Activated T-cell treated with anti-CD3 and anti-CD28 coated beads for 1 hour (primary cell): ENCODE results near the gene SLC39A11.
"Not testable (repeated sequence)": the region's sequence is repeated elsewhere in the genome, so short reads cannot be mapped to it uniquely, and the experiment has no call there.

Experiments used
- DNase-seq: peaks from one replicate; pipeline ENCODE4 v3.0.0-alpha.2; 2020; ENCODE audit warnings: low read depth

The SLC39A11 gene

DNA sequence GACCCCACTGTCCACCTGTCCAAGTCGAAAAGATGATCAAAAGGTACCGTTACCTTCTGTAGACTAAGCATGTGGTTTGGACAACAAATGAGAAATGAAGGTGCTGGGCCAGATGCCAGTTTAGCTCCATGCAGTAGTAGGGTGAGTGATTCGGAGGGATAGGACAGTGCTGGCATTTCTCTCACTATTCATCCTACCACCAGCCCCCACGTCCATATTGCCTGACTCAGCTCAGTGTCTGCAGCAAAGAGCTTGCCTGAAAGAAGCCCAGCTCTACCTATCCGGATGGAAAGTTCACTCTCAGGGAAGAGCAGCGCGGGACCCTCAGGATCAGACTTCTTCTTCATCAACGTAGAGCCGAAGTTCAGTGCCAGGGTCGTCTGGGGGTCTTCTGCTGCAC lies 145.0 kb downstream of the SLC39A11 start:
- no peak for DNase-seq

DNA sequence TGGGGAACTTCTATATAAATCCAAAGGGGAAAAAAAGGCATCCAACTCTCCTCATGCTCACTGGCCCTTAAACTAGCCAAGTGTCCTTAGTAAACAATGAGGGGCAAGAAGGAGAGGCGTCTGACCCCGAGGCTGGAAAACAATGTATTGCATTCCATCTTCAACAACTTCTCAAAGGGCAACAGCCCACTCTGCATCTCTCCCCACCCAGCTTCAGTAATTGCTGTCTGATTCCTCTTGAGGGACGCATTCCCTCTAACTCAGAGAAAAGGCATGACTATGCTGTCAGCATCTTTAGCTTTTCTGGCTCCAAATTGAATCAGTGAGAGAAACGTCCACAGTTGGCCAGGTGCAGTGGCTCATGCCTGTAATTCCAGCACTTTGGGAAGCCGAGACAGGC lies 145.8 kb downstream of the SLC39A11 start:
- no peak for DNase-seq

DNA sequence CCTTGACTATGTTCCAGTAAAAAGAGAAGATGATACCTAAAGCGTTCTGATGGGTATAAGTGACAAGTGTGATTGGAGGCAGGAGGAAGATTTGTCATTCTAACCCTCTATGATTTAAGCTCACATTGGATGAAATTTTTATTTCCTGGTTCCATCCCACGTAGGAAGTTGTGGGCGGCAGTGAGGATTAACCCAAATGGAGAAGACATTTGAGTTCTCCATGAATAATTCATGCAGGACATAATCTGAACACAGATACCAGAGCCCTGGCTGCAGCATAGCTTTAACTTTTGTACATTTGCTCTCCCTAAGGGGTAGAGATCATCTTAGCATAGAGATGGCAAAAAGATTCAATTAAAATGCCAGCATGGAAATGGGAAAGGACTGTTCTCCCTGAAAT lies 146.3 kb downstream of the SLC39A11 start:
- DNase-seq = no peak

DNA sequence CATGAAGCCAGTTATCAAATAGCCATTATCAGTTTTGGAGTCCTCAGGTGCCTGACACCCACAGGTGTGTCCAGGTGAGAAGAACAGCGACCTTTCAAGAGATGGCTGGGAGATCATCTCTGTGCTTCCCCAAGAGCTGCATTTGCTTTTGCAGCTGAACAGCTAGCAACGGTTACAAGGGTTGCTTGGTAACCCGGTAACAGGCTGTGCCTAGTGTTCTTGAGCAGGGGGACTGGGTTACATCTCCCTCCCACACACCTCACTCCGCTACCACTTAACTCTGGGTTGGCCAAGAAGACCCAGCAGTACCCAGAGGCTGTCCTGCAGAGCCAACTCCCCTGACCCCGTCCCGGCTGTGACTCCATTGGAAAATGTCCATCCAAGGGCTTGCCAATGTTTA lies 147.0 kb downstream of the SLC39A11 start:
- no peak for DNase-seq

DNA sequence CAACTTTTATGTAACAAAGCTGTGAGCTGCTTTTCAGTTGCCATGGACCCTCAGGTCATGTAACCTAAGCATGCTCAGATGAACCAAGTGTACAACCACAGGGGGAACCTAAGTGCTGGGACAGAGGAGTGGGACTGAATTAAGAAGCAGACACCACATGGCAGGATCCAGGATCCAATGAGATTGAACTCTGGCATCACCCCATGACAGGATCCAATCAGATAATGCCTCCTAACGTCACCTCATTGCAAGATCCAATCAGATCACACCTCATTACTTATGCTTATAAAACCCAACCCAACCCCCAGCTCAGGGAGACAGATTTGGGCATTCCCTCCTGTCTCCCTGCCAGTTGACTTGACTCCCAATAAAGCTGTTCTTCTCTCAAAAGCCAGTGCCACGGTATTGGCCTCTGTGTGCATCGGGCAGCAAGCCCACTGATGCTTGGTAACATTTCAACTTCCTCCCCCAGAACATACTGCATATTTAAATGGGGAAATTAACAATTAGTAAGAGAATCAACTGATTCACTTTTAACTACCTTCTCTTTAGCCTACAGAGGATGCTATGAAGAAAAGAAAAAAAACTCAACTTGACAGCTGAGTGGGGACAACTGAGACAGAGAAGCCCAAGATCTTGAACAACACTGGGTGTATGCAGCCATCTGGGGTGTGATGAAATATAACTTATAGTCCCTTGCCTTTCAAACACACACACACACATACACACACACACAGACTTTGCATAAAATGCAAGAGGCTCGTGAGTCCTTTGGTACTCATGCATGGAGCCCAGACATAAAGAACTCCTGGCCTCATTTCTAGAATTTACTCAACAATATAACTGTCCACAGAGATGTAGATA lies 148.4 kb downstream of the SLC39A11 start:
- no peak for DNase-seq

DNA sequence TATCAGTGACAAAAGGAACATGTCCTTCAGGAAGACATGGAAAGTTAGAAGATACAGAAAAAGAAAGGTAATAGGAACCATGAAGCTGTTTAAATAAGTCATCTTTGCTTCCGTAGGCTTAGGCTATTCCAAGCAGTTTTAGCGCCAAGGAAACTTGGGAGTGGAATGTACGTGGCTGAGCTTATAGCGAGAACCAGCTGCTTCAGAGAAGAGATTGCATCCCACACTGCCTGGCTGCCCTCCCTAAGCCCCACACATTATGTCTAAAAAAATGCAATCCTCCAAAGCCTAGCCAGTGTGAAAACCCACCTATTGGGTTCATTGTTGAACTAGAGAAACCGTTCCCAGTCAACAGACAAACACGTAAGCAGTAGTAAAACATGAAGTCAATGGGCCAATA lies 149.9 kb downstream of the SLC39A11 start:
- DNase-seq = no peak

DNA sequence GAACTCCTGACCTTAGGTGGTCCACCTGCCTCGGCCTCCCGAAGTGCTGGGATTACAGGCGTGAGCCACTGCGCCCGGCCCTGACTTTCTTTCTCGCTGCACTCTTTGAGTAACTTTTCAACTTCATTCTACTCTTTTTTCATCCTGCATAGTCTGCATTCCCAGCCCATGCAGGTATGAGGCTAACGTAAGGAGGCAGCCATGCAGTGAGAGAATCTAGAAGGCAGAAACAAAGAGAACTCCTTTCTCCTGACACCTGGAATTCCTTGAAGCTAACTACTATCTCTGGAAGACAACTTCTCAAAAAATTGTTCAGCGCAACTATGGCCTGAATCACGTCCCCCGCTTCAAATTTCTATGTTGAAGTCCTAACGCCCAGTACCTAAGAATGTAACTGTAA lies 152.0 kb downstream of the SLC39A11 start:
- no peak for DNase-seq

DNA sequence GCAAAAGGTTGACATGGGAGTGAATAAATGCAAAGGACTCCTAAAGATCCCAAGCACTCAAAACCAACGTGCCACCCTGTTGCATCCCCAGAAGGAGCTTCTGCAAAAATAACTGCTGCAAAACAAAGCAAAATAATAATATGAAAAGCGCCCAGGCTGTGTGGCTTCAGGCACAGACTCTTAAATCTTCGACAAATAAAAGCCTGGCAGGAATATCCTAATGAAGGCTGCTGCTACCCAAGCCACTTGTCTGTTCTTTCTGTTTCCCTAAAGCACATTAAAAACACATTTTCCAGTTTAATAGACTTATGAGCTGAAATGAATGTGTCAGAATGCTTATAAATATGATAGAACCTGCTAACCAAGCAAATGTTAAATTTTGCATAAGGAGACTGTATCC lies 154.0 kb downstream of the SLC39A11 start:
- DNase-seq = no peak

DNA sequence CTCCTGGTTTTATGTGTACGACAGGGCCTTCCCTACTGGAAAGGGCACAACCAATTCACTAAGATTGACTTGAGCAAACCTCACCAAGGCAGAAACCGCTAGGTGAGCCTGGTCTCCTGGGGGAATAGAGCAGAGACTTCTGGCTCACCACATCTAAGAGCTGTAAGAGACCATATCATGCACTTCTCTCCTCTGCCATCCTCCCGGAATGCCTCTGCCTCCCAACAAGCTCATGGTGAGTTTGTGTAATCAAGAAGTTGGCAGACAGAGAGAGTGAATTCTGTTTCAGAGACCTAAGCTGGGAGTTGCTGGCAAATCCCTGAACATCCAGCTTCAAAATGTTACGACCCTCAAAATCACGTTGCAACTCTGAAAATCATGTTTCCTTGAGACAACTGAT lies 154.8 kb downstream of the SLC39A11 start:
- DNase-seq = no peak

DNA sequence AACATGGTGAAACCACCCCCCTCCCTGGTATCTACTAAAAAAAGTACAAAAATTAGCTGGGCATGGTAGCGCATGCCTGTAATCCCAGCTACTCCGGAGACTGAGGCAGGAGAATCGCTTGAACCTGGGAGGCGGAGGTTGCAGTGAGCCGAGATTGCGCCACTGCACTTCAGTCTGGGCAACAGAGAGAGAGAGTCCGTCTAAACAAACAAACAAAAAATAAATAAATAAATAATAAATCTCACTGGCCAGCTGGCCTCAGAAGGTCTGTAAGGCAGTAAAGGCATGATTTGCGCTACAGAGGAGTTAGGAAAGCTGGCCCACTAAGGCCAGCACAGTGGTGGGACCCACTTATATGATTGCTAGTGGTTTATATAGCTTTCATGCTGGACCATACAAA lies 155.2 kb downstream of the SLC39A11 start:
- not testable (repeated sequence) for DNase-seq

DNA sequence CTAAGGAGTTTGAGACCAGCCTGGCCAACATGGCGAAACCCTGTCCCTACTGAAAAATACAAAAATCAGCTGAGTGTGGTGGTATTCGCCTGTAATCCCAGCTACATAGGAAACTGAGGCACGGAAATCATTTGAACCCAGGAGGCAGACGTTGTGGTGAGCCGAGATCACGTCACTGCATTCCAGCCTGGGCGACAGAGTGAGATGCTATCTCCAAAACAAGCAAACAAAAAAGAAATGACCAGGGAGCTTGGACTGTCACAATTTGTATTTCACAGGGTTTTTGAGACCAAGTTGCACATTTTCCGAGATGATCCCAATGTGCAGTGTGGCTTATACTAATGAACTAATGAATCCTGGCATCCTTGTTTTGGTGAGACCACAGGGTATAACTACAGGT lies 156.5 kb downstream of the SLC39A11 start:
- DNase-seq = no peak

DNA sequence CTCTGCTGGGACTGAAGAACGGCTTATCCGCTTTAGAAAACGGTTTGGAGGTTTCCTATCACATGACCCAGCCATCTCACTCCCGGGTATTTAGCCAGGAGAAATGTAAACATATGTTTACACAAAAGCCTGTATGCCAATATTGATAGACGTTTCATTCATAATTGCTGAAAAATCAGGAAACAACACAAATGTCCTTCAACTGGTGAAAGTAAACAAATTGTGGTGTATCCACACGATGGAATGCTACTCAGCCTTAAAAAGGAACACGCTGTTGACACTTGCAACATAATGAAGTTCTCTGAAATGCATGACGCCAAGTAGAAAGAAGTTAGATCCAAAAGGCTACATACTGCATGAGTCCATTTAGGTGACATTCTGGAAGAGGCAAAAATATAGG lies 157.6 kb downstream of the SLC39A11 start:
- DNase-seq = no peak

DNA sequence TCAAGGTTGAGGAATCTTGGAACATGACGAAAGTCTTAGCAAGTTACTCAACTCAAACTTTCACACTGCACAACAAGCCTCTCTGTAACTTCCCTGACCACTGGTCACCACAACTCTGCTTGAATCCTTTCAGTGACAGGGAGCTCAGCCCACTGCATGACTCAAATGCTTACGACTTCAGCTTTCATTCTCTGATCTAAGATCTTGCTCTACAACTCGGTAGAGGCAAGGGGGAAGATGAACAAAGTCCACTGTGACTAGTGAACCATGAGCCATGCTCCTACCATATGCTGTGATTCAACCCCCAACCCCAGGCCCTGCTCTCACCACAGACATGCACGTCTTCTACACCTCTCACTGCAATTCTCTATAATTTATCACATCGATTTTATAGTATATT lies 160.9 kb downstream of the SLC39A11 start:
- no peak for DNase-seq

DNA sequence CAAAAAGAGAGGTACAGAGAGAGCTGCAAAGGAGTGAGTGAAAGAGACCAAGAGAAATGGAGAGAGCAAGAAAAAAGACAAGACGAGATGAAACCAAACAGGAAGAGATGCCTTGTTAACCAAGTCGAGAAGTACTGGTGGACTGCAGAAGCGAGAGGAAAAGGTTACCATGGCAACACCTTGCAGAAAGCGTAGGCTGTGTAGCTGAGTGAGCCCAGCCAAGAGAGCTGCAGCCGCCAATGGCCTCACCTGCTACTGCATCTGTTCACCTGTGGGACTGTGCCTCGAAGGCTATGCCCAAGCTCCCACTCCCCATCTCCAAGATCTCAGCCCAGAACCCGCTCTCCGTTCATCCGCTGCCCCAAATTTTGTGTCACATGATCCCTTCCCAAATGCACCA lies 161.3 kb downstream of the SLC39A11 start:
- DNase-seq = no peak

DNA sequence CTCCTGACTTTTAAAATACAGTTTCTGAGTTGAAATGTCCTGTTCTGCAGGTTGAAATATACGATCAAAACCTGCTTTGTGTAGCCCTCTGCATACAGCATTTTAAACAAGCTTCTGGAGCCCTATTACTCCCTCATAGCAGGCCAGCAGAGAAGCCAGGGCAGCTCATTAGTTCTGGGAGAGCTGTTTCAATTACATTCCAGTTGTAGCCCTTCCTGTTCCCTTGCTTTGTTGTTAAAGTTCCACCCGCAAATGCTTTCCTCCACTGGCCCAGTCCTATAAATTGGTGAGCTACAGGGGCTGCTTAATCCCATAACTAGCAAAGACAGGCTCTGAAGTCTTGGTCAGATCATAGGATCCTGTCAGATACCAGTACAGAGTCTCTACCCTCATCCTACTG lies 162.5 kb downstream of the SLC39A11 start:
- no peak for DNase-seq

DNA sequence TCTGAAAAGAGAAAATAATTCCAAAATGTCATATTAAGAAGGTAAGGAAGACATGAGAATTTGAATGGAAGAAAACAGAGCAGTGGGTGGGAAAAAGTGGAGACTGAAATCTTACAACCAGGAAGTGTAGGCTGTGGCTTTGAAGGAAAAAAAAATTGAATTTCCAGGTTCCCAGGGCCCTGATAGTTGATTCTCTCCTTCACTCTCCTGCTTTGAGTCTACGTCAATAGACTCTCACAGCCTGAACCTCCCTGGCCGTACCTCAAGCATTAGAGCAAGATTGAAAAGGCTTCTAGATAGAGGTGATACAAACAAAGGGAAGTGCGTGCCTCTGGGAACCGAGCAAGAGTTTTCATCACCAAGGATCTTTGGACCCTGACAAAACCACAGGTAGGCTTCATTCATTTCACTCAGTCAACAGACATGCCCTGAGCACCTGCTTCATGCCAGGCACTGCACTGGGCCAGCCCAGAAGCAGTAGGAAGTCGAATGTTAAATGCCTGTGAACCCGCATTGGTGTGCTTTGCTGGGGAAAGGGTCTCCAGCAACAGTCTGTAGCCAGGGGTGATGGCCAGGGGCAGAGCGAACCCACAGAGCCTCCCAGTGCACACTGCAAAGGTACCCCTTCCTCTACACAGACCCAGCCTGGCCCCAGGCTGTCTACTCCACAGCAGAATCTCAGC lies 163.9 kb downstream of the SLC39A11 start:
- no peak for DNase-seq

DNA sequence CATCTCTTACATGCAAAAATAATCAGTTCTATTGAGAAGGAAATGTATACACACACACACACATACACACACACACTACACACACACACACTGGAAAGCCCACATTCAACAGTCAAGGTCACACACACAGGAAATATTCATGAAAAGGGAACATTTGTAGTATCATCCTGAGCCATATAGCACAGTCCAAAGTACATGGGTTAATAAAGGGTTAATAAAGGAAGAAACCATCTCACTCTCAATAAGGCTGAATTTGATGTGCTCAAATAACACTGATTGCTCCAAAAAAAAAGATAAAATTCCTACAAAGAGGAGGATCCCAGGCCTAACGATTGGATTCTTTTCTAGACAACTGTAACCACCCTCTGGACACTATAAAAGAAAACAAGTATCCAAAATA lies 164.7 kb downstream of the SLC39A11 start:
- no peak for DNase-seq

DNA sequence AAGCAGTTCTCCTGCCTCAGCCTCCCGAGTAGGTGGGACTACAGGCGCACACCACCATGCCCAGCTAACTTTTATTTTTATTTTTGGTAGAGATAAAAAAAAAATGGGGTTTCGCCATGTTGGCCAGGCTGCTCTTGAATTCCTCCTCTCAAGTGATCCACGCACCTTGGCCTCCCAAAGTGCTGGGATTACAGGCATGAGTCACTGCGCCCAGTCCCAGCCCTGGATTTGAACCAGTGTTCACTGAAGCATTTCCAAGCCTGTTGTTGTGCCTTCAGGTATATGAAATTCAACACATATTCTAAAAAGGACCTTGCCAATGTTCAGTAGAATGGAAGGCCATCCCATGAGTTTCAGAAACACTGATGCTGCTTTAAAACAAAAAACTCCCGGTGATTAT lies 165.3 kb downstream of the SLC39A11 start:
- DNase-seq = no peak

DNA sequence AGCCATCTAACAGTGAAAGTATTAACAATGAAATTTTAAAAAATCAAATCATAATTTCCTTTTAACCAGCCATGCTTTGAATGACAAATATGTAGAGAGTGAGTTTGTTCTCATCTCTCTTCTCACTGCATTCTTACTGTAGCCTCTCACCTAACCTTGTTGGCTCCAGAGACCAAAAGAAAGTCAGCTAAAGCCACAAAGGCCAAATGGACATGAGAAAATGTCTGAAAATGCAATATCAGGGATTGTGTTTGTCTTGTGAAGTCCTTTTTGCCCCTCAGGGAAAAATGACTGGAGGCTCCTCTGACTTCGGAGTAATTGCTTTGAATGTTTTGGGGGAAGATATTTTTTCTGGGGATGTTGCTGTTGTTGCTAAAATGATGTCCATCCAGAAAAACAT lies 166.3 kb downstream of the SLC39A11 start:
- no peak for DNase-seq

DNA sequence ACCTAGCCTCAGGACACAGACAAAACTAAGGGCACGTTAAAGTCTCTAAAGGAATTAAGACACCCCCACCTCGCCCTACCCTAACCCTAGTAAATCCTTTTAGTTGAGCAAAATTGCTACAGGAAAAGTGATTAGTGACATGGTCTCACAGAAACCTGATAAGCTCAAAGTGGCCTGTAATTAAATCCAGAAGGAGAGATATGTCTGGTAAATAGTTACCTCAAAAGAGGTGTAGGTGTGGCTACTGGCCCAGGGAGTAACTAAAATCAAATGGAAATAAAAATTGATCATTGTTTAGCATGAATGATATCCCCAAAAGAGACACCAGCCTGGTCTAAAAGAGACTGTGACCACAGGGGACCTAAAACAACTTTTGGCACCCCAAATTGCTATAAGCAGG lies 168.3 kb downstream of the SLC39A11 start:
- DNase-seq = no peak

DNA sequence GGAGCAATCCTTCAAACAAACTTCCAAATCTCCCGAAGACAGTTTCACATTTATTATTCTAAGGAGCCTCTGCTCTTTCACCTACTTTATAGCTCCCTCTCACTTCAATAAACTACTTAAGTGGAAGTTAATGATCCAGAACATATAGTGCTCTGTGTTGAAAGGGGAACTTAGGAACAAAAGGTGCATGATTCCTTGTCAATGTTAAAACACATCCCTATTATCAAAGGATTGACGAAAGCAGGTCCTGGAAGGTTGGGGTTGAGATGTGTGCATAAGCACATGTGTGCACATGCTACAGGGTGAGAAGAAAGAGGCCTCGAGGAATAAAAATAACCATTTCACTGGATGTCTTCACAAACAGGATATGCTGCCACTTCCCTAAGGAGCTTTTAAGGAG lies 170.3 kb downstream of the SLC39A11 start:
- no peak for DNase-seq

DNA sequence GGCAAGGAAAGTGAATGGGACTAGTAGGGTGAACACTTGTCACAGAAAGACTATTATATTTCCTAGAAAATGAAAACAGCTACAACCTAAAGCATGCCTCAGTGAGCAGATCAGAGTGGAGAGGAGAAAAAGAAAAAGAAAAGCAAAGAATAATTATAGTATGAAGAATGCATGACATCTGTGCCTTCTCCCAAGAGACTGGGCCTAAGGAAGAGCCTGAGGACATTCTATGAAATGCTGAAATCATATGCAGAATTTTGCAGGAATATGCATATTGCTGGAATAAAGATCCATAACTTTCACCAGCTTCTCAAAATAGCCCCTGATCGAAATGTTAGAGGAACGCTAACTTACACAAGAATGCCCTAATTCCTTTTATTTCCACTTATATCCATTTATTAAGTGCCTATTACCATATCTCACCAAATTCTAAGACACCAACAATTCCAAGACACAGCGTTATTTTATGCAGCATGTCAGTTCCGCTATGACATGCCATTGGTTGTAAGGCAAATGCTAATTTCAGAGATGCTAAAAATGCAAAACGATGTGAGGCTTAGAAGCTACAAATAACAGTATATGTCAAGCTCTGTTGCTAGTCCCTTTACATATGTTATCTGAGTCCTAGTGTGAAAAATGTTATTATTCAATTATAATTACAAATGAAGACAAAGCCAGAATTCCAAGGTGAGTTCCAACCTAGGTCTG lies 171.0 kb downstream of the SLC39A11 start:
- no peak for DNase-seq

DNA sequence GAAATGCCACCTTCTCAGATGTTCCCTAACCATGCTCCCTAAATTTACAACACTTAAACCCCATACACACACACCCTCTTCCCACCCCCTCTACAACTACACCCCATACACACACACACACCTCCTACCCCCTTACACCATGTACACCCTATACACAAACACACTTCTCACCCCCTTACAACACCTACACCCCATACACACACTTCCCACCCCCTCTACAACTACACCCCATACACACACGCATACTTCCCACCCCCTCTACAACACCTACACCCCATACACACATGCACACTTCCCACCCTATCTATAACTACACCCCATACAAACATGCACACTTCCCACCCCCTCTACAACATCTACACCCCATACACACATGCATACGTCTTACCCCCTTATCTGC lies 172.0 kb downstream of the SLC39A11 start:
- no peak for DNase-seq
